SK-N-MC (cell line): ENCODE data around the gene WDR82.

Source experiments
- EZH2 ChIP-seq: fragments of 200-600 bp; sonication (generic); IDR thresholded peaks from one replicate; pipeline ENCODE4 v1.6.1; 2017; ENCODE audit warnings: antibody characterized with exemption
- POLR2AphosphoS5 ChIP-seq: IDR thresholded peaks from 2 replicates; pipeline ENCODE4 v1.6.1; 2012; ENCODE audit warnings: mild to moderate bottlenecking, low read depth, low read length, borderline replicate concordance

- TF ChIP-seq POLR2AphosphoS5 (no peak), EZH2 (no peak)
Measured at GRCh38 chr3:52279596-52279995, 1.1 kb upstream of the WDR82 start.
